Fibroblast of lung (primary cell): Measurements from ENCODE around the gene TAT.

Source experiments
- EZH2 ChIP-seq: IDR thresholded peaks from 2 replicates; pipeline ENCODE4 v1.5.1; 2012; ENCODE audit warnings: low read length, control low read depth, mild to moderate bottlenecking; ENCODE audit errors: missing control alignments
- TF ChIP-seq, protein P1 (sequence below), 2 donors: IDR thresholded peaks in 1 of 2; conservative IDR thresholded peaks in 1 of 2; 1 replicate in 1 of 2; 2 replicates in 1 of 2; pipeline ENCODE4 v1.5.1; 2011 to 2012; ENCODE audit warnings: low read length in 2 of 2, control low read depth in 1 of 2, inconsistent platforms in 1 of 2, low read depth in 1 of 2, mild to moderate bottlenecking in 1 of 2

DNA sequence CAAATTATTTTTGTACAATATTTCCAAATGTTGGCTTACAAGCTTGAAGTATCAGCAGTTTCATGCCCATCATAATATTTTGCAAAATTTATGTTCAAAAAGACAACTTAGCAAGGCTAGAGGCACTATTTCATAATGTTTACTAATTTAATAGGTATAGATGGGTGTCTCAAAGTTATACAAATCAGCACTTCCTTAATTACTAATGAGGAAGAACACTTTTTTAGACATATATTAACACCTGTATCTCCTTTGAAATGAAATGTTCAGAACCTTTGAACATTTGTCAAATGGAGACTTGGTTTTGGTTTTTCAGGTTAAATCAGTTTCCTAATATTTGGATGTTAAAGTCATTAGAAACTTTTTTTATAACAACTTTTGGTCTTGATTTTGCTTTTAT lies 2.2 kb downstream of the TAT start:
- TF ChIP-seq, protein P1, sequence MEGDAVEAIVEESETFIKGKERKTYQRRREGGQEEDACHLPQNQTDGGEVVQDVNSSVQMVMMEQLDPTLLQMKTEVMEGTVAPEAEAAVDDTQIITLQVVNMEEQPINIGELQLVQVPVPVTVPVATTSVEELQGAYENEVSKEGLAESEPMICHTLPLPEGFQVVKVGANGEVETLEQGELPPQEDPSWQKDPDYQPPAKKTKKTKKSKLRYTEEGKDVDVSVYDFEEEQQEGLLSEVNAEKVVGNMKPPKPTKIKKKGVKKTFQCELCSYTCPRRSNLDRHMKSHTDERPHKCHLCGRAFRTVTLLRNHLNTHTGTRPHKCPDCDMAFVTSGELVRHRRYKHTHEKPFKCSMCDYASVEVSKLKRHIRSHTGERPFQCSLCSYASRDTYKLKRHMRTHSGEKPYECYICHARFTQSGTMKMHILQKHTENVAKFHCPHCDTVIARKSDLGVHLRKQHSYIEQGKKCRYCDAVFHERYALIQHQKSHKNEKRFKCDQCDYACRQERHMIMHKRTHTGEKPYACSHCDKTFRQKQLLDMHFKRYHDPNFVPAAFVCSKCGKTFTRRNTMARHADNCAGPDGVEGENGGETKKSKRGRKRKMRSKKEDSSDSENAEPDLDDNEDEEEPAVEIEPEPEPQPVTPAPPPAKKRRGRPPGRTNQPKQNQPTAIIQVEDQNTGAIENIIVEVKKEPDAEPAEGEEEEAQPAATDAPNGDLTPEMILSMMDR (conservative IDR thresholded peaks at IDR 0.05 in 1 of 2, IDR thresholded peaks at IDR 0.05 in 1 of 2; ENCODE audit: low read depth in 1 of 2, low read length in 2 of 2): no peak
- TF ChIP-seq EZH2: no peak
